H9 (cell line): ENCODE measurements around the gene FBXO31. TPM values are rescaled to one million over a fixed set of nuclear protein-coding genes. Genes with fewer than 3 reads are reported as not detected.

Experiments
- DNase-seq: peaks from one replicate; pipeline ENCODE4 v3.0.0-alpha.2; 2017
- H2AFZ ChIP-seq: one replicate; pipeline ENCODE4 v1.6.1; 2013; ENCODE audit warnings: mild to moderate bottlenecking, low read length, control low read depth, moderate library complexity
- H2AK5ac ChIP-seq: 2 replicates; pipeline ENCODE4 v1.6.1; 2013; ENCODE audit warnings: low read length, control low read depth, mixed read lengths; ENCODE audit not compliant: insufficient read length
- H2BK120ac ChIP-seq: one replicate; pipeline ENCODE4 v1.6.1; 2013; ENCODE audit warnings: low read depth, mild to moderate bottlenecking, low read length, control low read depth, inconsistent platforms; ENCODE audit not compliant: poor library complexity, severe bottlenecking
- H2BK12ac ChIP-seq: 2 replicates; pipeline ENCODE4 v1.6.1; 2013; ENCODE audit warnings: low read length, control low read depth, mixed read lengths, low read depth; ENCODE audit not compliant: insufficient read length
- H2BK15ac ChIP-seq: 2 replicates; pipeline ENCODE4 v1.6.1; 2013; ENCODE audit warnings: low read depth, low read length, control low read depth
- H2BK20ac ChIP-seq: one replicate; pipeline ENCODE4 v1.6.1; 2013; ENCODE audit warnings: low read depth, mild to moderate bottlenecking, low read length, control low read depth, inconsistent platforms; ENCODE audit not compliant: poor library complexity, severe bottlenecking
- H2BK5ac ChIP-seq: 2 replicates; pipeline ENCODE4 v1.6.1; 2013; ENCODE audit warnings: low read length, control low read depth, mixed read lengths; ENCODE audit not compliant: insufficient read length
- H3K14ac ChIP-seq: 2 replicates; pipeline ENCODE4 v1.6.1; 2013; ENCODE audit warnings: low read length, control low read depth; ENCODE audit not compliant: insufficient read depth
- H3K18ac ChIP-seq: 2 replicates; pipeline ENCODE4 v1.6.1; 2013; ENCODE audit warnings: low read depth, mild to moderate bottlenecking, mixed read lengths, low read length, control low read depth; ENCODE audit not compliant: insufficient read length
- H3K23ac ChIP-seq: 2 replicates; pipeline ENCODE4 v1.6.1; 2013; ENCODE audit warnings: low read length, control low read depth, mixed read lengths, low read depth; ENCODE audit not compliant: insufficient read length
- H3K23me2 ChIP-seq: 2 replicates; pipeline ENCODE4 v1.6.1; 2013; ENCODE audit warnings: low read depth, mild to moderate bottlenecking, mixed read lengths, low read length, control low read depth; ENCODE audit not compliant: insufficient read length, poor library complexity, severe bottlenecking
- H3K27ac ChIP-seq: 2 replicates; pipeline ENCODE4 v1.5.1; 2013; ENCODE audit warnings: low read length, control low read depth, mixed read lengths, low read depth; ENCODE audit not compliant: insufficient read length
- H3K27me3 ChIP-seq: 2 replicates; pipeline ENCODE4 v1.6.1; 2013; ENCODE audit warnings: low read length, control low read depth, inconsistent platforms; ENCODE audit not compliant: insufficient read depth
- H3K4ac ChIP-seq: 2 replicates; pipeline ENCODE4 v1.6.1; 2013; ENCODE audit warnings: low read depth, mild to moderate bottlenecking, control low read depth, inconsistent platforms, low read length, moderate library complexity
- H3K4me1 ChIP-seq: 2 replicates; pipeline ENCODE4 v1.6.1; 2013; ENCODE audit warnings: low read length, control low read depth, inconsistent platforms; ENCODE audit not compliant: insufficient read depth
- H3K4me2 ChIP-seq: 2 replicates; pipeline ENCODE4 v1.6.1; 2013; ENCODE audit warnings: low read length, control low read depth, mixed read lengths; ENCODE audit not compliant: insufficient read length, insufficient read depth
- H3K56ac ChIP-seq: 2 replicates; pipeline ENCODE4 v1.6.1; 2013; ENCODE audit warnings: low read depth, mild to moderate bottlenecking, mixed read lengths, low read length, control low read depth; ENCODE audit not compliant: insufficient read length
- H3K79me1 ChIP-seq: 2 replicates; pipeline ENCODE4 v1.6.1; 2013; ENCODE audit warnings: low read depth, mild to moderate bottlenecking, moderate library complexity, low read length, control low read depth, inconsistent platforms; ENCODE audit not compliant: insufficient read depth, poor library complexity, severe bottlenecking
- H3K79me2 ChIP-seq: 2 replicates; pipeline ENCODE4 v1.6.1; 2013; ENCODE audit warnings: low read length, control low read depth, inconsistent platforms; ENCODE audit not compliant: insufficient read depth
- H3K9ac ChIP-seq: 2 replicates; pipeline ENCODE4 v1.6.1; 2013; ENCODE audit warnings: low read length, control low read depth, mixed read lengths; ENCODE audit not compliant: insufficient read length; ENCODE audit errors: extremely low read depth
- H3K9me3 ChIP-seq: one replicate; pipeline ENCODE4 v1.6.1; 2013; ENCODE audit warnings: low read depth, low read length, inconsistent platforms; ENCODE audit not compliant: control insufficient read depth
- H3T11ph ChIP-seq: one replicate; pipeline ENCODE4 v1.6.1; 2013; ENCODE audit warnings: mild to moderate bottlenecking, low read length, control low read depth, inconsistent platforms
- H4K20me1 ChIP-seq: one replicate; pipeline ENCODE4 v1.6.1; 2013; ENCODE audit not compliant: control insufficient read depth, insufficient read length, insufficient read depth
- H4K5ac ChIP-seq: 2 replicates; pipeline ENCODE4 v1.6.1; 2013; ENCODE audit warnings: low read depth, mild to moderate bottlenecking, mixed read lengths, low read length, control low read depth; ENCODE audit not compliant: insufficient read length
- H4K8ac ChIP-seq: replicated peaks from 2 replicates; pipeline ENCODE4 v1.6.1; 2013; ENCODE audit warnings: low read length, control low read depth, mixed read lengths, low read depth; ENCODE audit not compliant: insufficient read length
- H4K91ac ChIP-seq: 2 replicates; pipeline ENCODE4 v1.6.1; 2013; ENCODE audit warnings: low read depth, mild to moderate bottlenecking, moderate library complexity, mixed read lengths, low read length, control low read depth; ENCODE audit not compliant: insufficient read length
- H3K27ac Mint-ChIP-seq, 3 experiments: 2 replicates in 2 of 3; 3 replicates in 1 of 3; pipeline ENCODE4 v1.8.0; 2020 to 2021; ENCODE audit warnings: mixed read lengths in 3 of 3, mild to moderate bottlenecking in 1 of 3, moderate library complexity in 1 of 3
- H3K27me3 Mint-ChIP-seq: 2 replicates; pipeline ENCODE4 v1.8.0; 2021; ENCODE audit warnings: low read depth, mild to moderate bottlenecking, moderate library complexity, mixed read lengths
- H3K36me3 Mint-ChIP-seq, 3 experiments: 2 replicates in 2 of 3; 3 replicates in 1 of 3; pipeline ENCODE4 v1.8.0; 2020 to 2021; ENCODE audit warnings: low read depth in 3 of 3, mixed read lengths in 3 of 3; ENCODE audit not compliant: insufficient read depth in 1 of 3
- H3K4me1 Mint-ChIP-seq, 2 experiments: 2 replicates each; pipeline ENCODE4 v1.8.0; 2020; ENCODE audit warnings: mixed read lengths in 2 of 2
- H3K4me3 Mint-ChIP-seq, 2 experiments: 2 replicates in 1 of 2; 3 replicates in 1 of 2; pipeline ENCODE4 v1.8.0; 2020 to 2021; ENCODE audit warnings: mild to moderate bottlenecking in 2 of 2, mixed read lengths in 2 of 2, moderate library complexity in 1 of 2
- H3K9me3 Mint-ChIP-seq, 2 experiments: 2 replicates in 1 of 2; 3 replicates in 1 of 2; pipeline ENCODE4 v1.8.0; 2020; ENCODE audit warnings: mild to moderate bottlenecking in 2 of 2, mixed read lengths in 2 of 2, moderate library complexity in 1 of 2
- WGBS: extraction: QIAGEN DNeasy Blood & Tissue Kit; methylation state at CpG from one replicate; pipeline ENCODE4 v1.1.7; 2013; ENCODE audit warnings: missing lambda C conversion rate, low lambda C conversion rate, mixed read lengths; ENCODE audit not compliant: insufficient read length; ENCODE audit errors: extremely low coverage; 5-methylcytosine and 5-hydroxymethylcytosine counted together
- total RNA-seq: library from RNA; stranded (reverse); gene quantifications from 2 replicates; pipeline ENCODE4 v1.2.1, GENCODE V29; 2021
- TF ChIP-seq, protein P1 (sequence below): fragments of 200-600 bp; sonication (generic); conservative IDR thresholded peaks from 3 replicates; pipeline ENCODE4 v1.8.0; 2021; ENCODE audit warnings: antibody characterized with exemption, mild to moderate bottlenecking

The FBXO31 gene
- total RNA-seq, 1 experiment from 2014 or later, result 24.2 TPM

DNA sequence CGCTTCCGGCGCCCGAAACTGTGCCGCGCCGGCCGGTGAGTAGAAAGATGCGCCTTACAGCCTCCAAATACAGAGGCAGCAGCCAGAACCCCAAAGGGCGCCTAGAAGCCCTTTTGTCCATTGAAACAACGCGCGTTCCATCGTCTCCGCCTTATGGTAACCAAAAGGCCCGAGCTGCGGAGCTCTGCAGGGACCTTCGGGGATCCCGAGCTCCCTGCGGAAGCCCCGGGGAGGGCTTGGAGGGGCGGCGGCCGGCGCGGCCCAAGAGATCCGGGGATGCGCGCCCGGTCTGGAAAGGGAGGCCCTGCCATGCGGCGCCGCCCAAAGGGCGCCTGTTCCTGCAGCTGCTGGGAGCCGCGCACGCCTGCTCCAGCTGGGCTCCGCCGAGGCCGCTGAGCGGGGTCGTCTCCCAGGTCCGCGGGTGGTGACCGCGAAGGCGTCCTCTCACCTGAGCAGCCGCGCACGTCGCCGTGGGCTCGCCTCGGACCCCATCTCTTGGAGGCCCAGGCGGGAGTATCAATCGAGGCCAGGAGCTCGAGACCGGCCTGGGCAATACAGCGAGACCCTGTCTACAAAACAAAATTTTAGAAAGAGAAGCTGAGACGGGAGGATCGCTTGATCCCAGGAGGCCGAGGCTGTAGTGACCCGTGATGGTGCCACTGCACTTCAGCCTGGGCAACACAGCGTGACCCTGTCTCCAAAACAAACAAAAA, 742 bp upstream of the FBXO31 start:
- Histone ChIP-seq H3K9me3 (no peaks in the 10 kb centered on the region), H2BK20ac (no peak overlapping the region), H3K4ac (no peak overlapping the region), H3T11ph (no peak overlapping the region), H3K4me1 (peaks cover 4% of the 10 kb centered on the region; the same call in 1 of the 2 replicates), H2BK12ac (no peak overlapping the region), H2AFZ (no peak overlapping the region), H4K20me1 (no peaks in the 10 kb centered on the region), H3K79me1 (peaks cover 3% of the 10 kb centered on the region), H2AK5ac (no peak overlapping the region), H2BK5ac (no peak overlapping the region), H3K23me2 (peaks cover 8% of the 10 kb centered on the region), H2BK15ac (no peak overlapping the region), H4K91ac (no peak overlapping the region), H3K14ac (peak overlapping the region; percentile 90), H3K79me2 (no peaks in the 10 kb centered on the region; the same call in 1 of the 2 replicates), H3K4me2 (peak overlapping the region; percentile 47), H3K9ac (peak overlapping the region; percentile 52), H4K5ac (no peak overlapping the region), H3K18ac (peak overlapping the region; percentile 80), H3K23ac (no peak overlapping the region), H3K27ac (no peak overlapping the region), H3K27me3 (no peaks in the 10 kb centered on the region), H4K8ac (no peak overlapping the region), H3K56ac (no peak overlapping the region), H2BK120ac (no peak overlapping the region)
- Mint-ChIP-seq H3K27ac (peak overlapping the region; percentile 58 to 61 (median 59); a peak in 3 of 7 replicates), H3K4me1 (peaks cover 28 to 38% of the 10 kb centered on the region in 2 experiments), H3K36me3 (peaks cover under 1 to 3% (median 3%) of the 10 kb centered on the region in 3 experiments; a peak in 6 of 7 replicates), H3K27me3 (peaks cover 3% of the 10 kb centered on the region), H3K4me3 (peak overlapping the region; percentile 73 to 88), H3K9me3 (no peaks in the 10 kb centered on the region; a peak in 1 of 5 replicates)
- WGBS, result no CpG with 5 or more reads among the region's 64 CpGs
- DNase-seq, result peak; percentile 73
- TF ChIP-seq, protein P1, sequence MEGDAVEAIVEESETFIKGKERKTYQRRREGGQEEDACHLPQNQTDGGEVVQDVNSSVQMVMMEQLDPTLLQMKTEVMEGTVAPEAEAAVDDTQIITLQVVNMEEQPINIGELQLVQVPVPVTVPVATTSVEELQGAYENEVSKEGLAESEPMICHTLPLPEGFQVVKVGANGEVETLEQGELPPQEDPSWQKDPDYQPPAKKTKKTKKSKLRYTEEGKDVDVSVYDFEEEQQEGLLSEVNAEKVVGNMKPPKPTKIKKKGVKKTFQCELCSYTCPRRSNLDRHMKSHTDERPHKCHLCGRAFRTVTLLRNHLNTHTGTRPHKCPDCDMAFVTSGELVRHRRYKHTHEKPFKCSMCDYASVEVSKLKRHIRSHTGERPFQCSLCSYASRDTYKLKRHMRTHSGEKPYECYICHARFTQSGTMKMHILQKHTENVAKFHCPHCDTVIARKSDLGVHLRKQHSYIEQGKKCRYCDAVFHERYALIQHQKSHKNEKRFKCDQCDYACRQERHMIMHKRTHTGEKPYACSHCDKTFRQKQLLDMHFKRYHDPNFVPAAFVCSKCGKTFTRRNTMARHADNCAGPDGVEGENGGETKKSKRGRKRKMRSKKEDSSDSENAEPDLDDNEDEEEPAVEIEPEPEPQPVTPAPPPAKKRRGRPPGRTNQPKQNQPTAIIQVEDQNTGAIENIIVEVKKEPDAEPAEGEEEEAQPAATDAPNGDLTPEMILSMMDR, result no peak
